GM19395 (cell line): ENCODE results near the gene KIF13A.
"Not testable (repeated sequence)": the region's sequence is repeated elsewhere in the genome, so short reads cannot be mapped to it uniquely, and the experiment has no call there.

Experiments
- ATAC-seq: cut with Tn5 transposase; IDR thresholded peaks from one replicate; pipeline ENCODE4 v1.9.1; 2021; ENCODE audit warnings: mild to moderate bottlenecking, moderate library complexity; ENCODE audit not compliant: unreplicated experiment

Gene KIF13A

DNA sequence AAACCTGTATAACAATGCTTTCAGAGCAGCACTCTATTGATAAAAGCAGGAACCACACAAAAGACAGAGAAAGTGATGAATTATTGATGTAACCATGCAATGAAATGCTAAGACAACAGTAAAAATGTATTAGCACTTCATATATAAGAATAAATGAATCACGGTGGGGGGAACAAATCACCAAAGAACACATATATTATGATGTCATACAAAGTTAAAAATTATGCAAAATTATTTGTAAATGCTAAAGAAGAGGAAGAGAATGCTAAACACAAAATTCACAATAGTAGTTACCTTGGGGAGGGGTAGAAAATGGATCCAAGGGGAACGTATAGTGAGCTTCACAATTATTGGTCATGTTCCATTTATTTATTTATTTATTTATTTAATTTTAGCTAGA is 133.9 kb downstream of the KIF13A start:
- no peak for ATAC-seq

DNA sequence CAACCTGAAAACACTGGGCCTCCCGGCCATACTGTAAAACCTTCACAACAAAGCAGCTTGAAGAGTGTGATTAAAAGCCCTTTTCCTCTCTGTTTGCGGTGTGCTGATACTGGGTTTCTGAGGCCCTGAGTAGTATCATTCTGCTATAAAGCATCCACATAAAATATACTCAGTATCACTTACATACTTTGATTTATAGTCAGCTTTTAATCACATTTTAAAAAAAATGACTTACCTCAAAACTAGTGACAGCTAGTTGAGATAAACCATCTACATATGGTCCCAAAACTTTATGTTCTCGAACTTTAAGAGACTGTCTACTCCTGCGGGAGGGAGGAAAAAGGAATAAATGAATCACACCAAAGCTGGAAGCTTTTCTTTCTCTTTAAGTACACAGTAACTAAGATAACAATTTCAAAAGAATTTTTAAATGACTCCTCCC is 135.7 kb downstream of the KIF13A start:
- no peak for ATAC-seq

DNA sequence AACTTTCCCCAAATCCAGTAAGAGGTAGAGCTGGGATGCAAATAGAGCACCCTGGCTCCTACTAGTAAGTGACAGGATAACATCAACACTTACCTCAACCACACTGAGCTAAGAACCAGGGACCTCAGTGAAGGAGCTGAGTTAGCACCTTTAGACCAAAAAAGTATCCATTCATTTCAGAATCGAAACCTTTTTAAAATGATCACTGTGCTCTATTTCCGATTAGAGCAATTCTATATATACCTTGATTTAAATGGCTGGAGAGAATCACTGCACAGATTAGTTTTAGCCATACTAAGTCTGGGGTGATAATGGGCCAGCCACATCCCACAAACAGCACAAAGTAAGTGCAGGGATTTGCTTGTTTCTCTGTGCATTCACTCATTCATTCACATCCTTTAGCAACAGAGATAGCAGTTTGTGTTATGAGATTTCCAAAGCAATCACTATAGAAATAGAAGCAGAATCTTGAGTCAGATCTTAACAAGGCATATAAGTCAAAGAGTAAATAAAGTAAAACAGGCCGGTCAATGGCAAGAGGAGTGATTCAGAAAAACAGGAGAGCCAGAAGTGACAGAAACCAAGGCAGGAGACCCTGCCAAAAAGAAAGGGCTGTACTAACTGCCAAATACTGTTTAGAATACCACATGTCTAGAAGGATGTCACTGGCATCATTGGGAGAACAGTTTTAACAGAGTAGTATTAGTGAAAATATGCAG is 136.3 kb downstream of the KIF13A start:
- no peak for ATAC-seq

DNA sequence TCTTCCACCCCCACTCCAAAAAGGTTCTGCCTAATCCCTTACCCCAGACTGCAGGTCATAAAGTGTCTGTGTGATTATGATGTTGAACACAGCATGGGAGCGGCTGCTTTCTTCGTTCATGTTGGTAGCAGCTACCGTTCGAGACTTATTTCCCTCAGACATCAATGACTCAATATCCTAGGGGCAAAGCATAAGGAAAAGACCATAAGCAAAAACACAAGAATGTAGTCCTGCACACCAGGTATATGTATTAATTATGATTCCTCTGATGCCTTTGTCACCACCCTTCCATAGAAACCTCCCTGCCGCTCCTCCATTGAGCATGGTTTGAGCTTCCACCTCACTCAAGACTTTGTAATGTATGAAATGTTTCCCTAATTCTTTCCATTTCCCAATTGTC is 137.2 kb downstream of the KIF13A start:
- no peak for ATAC-seq

DNA sequence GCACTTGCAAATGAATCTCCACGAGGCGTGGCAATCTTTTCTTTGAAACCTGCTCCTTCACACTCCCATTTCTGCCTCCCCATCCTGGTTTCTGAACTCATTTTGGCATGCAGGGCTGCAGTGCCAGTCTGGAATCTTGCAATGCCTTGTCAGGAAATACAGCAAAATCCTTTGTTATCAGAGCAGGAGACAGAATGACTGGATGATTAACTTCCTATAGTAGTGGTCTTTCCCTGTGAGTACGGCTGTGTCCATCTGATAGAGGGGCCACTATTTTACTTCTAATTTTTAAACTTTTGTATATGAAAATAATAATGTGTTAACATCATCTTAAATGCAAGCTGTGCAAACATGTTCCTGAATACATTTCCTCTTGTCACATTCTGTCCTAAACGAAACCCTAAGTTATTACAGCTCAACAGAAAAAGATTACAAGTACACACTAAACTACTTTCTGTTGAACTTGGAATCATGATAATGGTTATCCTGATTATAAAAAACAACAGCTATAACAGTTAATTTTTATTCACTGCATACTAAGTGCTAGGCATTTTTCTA is 140.2 kb downstream of the KIF13A start:
- ATAC-seq: no peak

DNA sequence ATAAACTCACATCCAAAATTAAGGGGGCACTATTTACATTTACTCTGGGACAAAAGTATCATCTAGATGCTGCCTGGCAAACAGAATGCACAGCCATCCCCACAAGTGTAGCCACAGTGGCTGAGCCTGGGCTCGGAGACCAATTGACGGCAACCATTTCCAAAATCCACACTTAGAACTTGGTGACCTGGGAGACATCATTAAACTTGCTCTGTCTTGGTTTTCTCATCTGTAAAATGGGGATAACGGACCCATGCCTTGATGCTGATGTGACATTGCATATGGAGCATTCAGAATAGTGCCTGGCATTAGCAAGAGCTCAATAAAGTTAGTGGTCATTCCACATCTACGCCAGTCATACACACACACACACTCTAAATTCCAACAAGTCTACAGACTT is 140.7 kb downstream of the KIF13A start:
- no peak for ATAC-seq

DNA sequence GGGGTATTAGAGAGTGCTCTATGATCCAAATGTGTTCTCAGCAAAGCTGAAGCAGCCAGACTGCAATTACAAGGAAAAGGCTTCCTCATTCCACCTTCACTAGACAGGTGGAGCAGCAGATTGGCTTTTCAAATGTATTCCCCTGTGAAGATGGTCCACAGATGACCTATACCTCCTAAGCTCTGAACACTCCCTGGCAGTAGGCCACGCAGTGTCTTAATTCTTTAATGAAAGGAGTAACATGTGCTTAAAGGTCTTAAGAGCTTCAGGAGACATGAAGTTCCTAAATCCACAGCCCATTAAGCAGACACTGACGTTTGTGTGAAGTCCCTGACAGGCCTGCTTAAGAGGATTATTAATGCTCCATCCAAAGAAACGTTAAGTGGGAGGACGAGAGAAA is 141.8 kb downstream of the KIF13A start:
- ATAC-seq: no peak

DNA sequence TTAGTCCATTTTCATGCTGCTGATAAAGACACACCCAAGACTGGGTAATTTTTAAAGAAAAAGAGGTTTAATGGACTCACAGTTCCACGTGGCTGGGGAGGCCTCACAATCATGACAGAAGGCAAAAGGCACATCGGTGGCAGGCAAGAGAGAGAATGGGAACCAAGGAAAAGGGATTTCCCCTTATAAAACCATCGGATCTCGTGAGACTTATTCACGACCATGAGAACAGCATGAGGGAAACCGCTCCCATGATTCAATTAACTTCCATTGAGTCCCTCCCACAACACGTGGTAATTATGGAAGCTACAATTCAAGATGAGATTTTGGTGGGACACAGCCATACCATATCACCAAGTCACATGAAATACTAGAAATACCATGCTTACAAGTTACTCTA is 142.5 kb downstream of the KIF13A start:
- ATAC-seq: not testable (repeated sequence)

DNA sequence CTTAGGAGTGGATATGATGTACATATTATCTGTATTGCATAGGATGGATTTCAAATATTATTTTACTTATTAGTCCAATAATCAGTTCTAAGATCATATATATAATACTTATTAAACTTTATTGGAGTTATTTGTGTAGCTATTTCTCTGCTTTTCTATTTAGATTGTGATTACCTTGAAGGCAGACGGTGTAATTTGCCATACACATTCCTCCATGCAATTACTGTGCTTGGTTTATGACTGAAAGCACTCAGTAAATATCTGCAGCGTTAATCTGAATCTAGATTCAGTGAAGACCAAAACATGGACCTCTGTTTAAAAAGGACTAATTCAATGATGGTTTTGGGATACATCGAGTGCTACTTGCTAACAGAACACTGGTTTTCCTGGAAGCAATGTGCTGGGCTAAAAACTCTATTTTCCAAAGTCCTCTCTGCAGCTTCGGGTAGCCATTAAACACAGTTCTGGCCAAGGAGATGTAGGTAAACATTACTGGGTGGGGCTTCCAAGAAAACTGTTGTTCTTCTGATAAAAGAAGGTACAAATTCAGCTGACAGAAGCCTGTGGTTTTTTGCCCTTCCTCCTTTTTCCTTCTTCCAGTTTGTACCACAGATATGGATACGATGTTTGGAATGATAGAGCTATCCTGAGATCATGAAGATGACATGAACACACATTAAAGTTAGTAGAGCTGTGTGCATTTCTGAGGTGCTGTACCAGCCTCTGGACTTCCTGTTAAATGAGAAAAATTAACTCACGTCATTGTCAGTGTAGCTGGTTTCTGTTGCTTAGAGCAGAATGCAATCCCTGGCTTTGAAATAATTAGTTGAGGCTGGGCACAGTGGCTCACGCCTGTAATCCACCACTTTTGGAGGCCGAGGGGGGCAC is 144.3 kb downstream of the KIF13A start:
- no peak for ATAC-seq

DNA sequence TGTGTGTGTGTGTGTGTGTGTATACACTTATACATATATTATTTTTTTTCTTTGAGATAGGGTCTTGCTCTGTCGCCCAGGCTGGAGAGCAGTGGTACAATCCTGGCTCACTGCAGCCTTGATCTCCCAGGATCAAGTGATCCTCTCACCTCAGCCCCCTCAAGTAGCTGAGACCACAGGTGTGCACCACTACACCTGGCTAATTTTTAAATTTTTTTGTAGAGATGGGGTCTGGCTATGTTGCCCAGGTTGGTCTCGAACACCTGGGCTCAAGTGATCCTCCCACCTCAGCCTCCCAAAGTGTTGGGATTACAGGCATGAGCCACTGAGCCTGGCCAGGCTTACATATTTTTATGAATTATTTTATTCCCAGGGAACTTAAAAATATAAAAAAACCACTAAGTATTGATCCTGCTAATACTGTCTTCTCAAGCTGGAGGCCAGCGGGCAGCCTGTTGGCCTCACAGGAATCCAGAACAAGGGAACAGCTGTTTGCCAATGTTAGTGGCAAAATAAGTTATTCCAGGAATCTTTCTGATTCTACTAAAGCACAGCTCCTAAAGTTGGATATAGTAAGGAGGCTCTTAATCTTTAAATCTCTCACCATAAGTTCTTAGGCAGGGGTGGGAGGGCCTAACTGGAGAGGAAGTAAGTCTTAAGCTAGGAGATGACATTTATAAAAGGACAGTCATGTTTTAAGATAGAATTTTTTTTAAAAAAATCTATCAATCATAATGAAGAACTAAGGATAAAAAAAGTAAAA is 145.2 kb downstream of the KIF13A start:
- ATAC-seq: no peak

DNA sequence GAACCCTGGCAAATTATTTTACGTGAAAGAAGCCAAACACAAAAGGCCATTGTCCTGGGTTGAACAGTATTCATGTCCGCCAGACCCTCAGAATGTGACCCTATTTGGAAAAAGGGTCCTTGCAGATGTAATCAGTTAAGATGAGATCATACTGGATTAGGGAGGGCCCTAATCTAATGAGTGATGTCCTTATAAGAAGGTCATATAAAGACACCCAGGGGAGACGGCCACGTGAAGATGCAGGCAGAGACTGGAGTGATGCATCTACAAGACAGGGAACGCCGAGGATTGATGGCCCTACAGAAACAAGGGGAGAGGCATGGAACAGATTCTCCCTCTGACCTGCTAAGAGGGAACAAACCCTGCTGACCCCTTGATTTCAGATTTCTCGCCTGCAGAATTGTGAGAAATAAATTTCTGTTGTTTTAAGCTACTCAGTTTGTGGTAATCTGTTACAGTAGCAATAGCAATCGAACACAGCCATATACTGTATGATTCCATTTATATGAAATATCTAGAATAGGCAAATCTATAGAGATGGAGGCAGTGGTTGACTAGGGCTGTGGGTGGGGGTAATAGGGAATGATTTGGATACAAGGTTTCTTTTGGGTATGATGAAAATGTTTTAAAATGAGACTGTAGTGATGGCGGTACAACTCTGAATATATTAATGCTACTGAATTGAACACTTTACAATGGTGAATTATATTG is 147.8 kb downstream of the KIF13A start:
- ATAC-seq: no peak

DNA sequence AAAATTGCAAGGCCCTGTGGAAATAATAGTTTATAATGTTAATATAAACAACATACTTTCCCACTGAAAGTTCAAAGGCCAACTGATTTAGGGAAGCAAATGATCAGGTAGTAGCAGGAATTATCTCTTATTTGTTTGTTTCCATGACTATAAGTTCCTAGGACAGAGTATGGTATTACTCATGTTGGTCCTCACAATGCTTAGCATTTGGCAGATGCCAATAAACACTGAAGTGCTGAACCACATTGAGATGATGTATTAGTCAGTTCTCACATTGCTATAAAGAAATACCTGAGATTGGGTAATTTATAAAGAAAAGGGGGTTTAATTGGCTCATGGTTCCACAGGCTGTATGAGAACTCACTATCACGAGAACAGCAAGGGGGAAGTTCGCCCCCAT is 151.1 kb downstream of the KIF13A start:
- no peak for ATAC-seq

DNA sequence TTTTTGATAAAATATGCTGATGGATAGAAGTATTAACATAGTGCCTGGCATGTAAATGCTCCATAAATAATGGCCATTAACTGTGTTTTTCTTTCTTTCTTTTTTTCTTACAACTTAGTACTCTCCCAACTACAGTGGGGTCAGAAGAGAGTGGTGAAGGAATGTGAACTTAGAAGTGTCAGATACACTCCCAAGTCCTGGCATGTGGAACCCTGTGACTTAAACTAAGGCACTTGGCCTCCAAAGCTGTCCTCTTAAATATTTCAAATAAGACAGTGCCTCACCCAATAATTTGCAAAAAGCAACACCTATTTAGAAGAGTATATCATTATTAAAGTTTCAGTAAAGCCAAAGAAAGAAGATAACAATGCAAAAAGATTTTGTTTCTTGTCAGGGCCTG is 151.7 kb downstream of the KIF13A start:
- no peak for ATAC-seq

DNA sequence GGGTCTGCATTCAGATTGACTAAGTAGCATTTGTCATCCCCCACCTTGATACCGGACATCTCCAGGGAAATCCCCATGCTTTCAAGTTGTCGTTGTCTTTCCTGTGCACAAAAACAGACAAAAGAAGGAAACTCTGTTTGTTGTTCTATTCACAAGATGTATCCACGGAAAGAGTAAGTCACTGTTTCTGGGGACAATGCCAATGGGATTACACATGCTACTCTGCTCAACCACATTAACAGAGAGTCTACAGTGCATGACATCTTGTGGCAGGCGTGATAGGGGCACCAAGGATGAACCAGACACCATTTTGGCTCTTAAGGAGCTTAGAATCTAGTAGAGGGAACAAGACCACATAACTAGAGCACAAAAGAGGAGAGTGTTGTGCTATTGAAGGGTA is 156.3 kb downstream of the KIF13A start:
- no peak for ATAC-seq

DNA sequence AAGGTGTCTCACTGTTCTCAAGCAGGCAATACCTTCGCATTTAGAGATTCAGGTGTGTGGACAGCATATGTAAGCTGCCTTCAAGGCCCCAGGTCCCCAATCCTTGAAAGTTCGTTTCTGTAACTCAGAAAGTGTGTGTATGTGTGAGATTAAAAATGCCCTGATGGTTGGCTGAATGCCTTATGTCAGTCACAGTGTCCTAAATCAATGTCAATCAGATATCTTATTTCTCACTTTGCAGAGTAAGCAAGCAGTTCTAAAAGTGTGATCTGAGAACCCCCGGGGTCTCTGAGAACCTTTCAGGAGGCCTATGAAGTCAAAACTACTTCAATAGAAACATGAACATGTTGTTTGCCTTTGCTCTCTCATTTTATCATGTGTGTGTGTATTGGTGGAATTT is 157.5 kb downstream of the KIF13A start:
- ATAC-seq: no peak

DNA sequence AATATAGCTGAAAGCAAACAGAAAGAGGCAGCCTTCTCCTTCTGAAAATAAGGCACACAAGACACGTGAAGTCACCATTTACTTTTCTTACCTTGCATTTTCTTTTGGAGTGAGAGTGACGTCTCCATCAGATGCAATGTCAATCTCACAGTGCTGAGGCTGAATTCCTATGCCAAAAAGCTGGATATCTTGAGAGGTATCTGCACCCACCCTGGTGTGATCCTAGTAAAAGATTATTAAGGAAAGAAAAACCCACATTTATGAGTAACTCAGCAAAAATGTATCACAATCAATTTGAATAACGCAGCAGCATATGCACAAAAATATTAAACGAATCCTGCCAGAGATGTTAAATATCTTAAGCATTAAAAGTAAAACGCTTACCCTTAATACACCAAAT is 159.3 kb downstream of the KIF13A start:
- ATAC-seq: no peak

DNA sequence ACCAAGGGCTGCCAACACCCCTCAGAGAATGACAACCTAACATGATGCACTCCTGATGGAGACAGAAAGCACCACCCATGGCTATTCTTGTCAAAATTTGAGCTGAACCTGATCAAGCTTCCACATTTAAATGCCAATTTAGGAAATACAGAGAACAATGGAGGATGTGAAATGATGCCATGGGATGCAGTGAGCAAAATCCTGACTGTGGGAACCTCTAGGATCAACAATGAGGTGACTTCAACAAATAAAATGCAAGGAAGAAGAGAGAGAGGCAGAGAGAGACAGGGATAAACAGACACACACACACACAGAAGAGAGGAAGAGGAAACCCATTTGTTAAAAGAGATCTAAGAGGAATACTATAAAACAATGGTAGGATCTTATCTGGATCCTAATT is 161.1 kb downstream of the KIF13A start:
- no peak for ATAC-seq

DNA sequence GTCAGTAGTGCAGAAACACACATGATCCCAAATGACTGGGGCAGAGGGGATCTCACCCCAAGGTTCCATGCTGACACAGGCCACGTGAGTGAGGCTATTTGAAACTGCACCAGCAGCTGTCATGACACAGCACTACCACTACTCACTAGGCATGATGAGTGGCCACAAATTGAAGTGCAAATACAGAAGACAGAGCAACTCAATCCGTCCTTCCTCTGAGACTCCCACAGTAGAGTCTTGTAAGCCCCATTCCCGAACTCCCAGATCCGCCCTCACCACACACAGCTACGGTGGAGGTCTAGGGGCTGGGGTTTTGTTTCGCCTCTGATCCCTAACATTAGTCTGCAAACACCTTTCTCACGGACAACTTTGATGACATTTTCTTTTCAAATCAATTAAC is 167.4 kb downstream of the KIF13A start:
- no peak for ATAC-seq

DNA sequence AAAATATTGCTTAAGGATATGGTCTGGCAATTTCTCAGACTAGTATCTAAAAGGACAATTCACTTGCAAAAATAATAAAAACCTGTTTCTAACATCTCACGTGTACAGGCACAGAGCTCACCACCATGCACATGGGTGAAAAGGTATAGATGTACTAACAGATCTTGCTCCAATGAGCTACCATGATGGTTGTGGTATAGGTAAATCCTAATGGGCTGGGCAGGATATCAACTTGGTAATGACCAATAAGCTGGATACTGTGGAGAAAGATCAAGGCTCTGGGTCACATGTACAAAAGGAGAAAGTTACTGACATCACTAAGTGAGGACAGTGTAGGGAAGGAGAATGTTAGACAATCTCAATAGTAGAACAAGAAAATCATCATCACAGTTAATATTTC is 169.7 kb downstream of the KIF13A start:
- ATAC-seq: no peak

DNA sequence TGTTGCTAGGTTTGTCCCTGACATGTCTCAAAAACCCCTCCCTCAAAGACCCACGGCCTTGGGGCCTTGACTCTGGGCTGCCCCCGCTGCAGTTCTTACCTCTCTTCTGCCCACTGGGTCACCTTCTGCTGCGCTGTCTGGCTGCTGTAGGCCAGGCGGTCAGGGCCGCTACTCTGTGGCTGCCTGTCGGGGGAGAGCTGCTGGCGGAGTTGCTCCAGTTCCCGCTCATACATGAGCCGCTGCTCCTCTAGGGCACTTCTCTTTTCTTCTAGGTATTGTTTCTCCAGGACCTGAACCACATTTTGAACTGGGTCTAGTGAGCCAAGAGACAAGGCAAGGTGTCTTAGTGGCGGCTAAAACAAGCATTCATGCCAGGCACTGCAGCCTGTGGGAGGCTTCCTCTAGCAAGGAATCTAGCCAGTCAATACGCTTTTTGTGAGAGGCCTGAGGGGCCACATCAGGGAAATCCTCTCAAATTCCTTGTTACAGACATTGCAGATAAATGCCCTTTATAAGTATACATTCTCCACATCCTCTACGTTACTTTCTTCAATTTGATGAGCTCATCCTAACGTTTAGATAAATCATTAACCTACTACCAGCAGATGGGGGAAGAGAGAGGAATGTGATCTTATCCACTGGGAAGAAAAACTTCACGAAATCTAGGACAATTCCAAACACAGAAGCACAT is 170.4 kb downstream of the KIF13A start:
- no peak for ATAC-seq
